H9 (cell line): ENCODE results near the gene ALDH1A1. TPM values are rescaled to one million over a fixed set of nuclear protein-coding genes. Genes with fewer than 3 reads are reported as not detected.

Experiments
- DNase-seq: peaks from one replicate; pipeline ENCODE4 v3.0.0-alpha.2; 2017
- H2AFZ ChIP-seq: one replicate; pipeline ENCODE4 v1.6.1; 2013; ENCODE audit warnings: mild to moderate bottlenecking, low read length, control low read depth, moderate library complexity
- H2AK5ac ChIP-seq: 2 replicates; pipeline ENCODE4 v1.6.1; 2013; ENCODE audit warnings: low read length, control low read depth, mixed read lengths; ENCODE audit not compliant: insufficient read length
- H2BK120ac ChIP-seq: one replicate; pipeline ENCODE4 v1.6.1; 2013; ENCODE audit warnings: low read depth, mild to moderate bottlenecking, low read length, control low read depth, inconsistent platforms; ENCODE audit not compliant: poor library complexity, severe bottlenecking
- H2BK12ac ChIP-seq: 2 replicates; pipeline ENCODE4 v1.6.1; 2013; ENCODE audit warnings: low read length, control low read depth, mixed read lengths, low read depth; ENCODE audit not compliant: insufficient read length
- H2BK15ac ChIP-seq: 2 replicates; pipeline ENCODE4 v1.6.1; 2013; ENCODE audit warnings: low read depth, low read length, control low read depth
- H2BK20ac ChIP-seq: one replicate; pipeline ENCODE4 v1.6.1; 2013; ENCODE audit warnings: low read depth, mild to moderate bottlenecking, low read length, control low read depth, inconsistent platforms; ENCODE audit not compliant: poor library complexity, severe bottlenecking
- H2BK5ac ChIP-seq: 2 replicates; pipeline ENCODE4 v1.6.1; 2013; ENCODE audit warnings: low read length, control low read depth, mixed read lengths; ENCODE audit not compliant: insufficient read length
- H3K14ac ChIP-seq: 2 replicates; pipeline ENCODE4 v1.6.1; 2013; ENCODE audit warnings: low read length, control low read depth; ENCODE audit not compliant: insufficient read depth
- H3K18ac ChIP-seq: 2 replicates; pipeline ENCODE4 v1.6.1; 2013; ENCODE audit warnings: low read depth, mild to moderate bottlenecking, mixed read lengths, low read length, control low read depth; ENCODE audit not compliant: insufficient read length
- H3K23ac ChIP-seq: 2 replicates; pipeline ENCODE4 v1.6.1; 2013; ENCODE audit warnings: low read length, control low read depth, mixed read lengths, low read depth; ENCODE audit not compliant: insufficient read length
- H3K23me2 ChIP-seq: 2 replicates; pipeline ENCODE4 v1.6.1; 2013; ENCODE audit warnings: low read depth, mild to moderate bottlenecking, mixed read lengths, low read length, control low read depth; ENCODE audit not compliant: insufficient read length, poor library complexity, severe bottlenecking
- H3K27ac ChIP-seq: 2 replicates; pipeline ENCODE4 v1.5.1; 2013; ENCODE audit warnings: low read length, control low read depth, mixed read lengths, low read depth; ENCODE audit not compliant: insufficient read length
- H3K27me3 ChIP-seq: 2 replicates; pipeline ENCODE4 v1.6.1; 2013; ENCODE audit warnings: low read length, control low read depth, inconsistent platforms; ENCODE audit not compliant: insufficient read depth
- H3K4ac ChIP-seq: 2 replicates; pipeline ENCODE4 v1.6.1; 2013; ENCODE audit warnings: low read depth, mild to moderate bottlenecking, control low read depth, inconsistent platforms, low read length, moderate library complexity
- H3K4me1 ChIP-seq: 2 replicates; pipeline ENCODE4 v1.6.1; 2013; ENCODE audit warnings: low read length, control low read depth, inconsistent platforms; ENCODE audit not compliant: insufficient read depth
- H3K4me2 ChIP-seq: 2 replicates; pipeline ENCODE4 v1.6.1; 2013; ENCODE audit warnings: low read length, control low read depth, mixed read lengths; ENCODE audit not compliant: insufficient read length, insufficient read depth
- H3K56ac ChIP-seq: 2 replicates; pipeline ENCODE4 v1.6.1; 2013; ENCODE audit warnings: low read depth, mild to moderate bottlenecking, mixed read lengths, low read length, control low read depth; ENCODE audit not compliant: insufficient read length
- H3K79me1 ChIP-seq: 2 replicates; pipeline ENCODE4 v1.6.1; 2013; ENCODE audit warnings: low read depth, mild to moderate bottlenecking, moderate library complexity, low read length, control low read depth, inconsistent platforms; ENCODE audit not compliant: insufficient read depth, poor library complexity, severe bottlenecking
- H3K79me2 ChIP-seq: 2 replicates; pipeline ENCODE4 v1.6.1; 2013; ENCODE audit warnings: low read length, control low read depth, inconsistent platforms; ENCODE audit not compliant: insufficient read depth
- H3K9ac ChIP-seq: 2 replicates; pipeline ENCODE4 v1.6.1; 2013; ENCODE audit warnings: low read length, control low read depth, mixed read lengths; ENCODE audit not compliant: insufficient read length; ENCODE audit errors: extremely low read depth
- H3K9me3 ChIP-seq: one replicate; pipeline ENCODE4 v1.6.1; 2013; ENCODE audit warnings: low read depth, low read length, inconsistent platforms; ENCODE audit not compliant: control insufficient read depth
- H3T11ph ChIP-seq: one replicate; pipeline ENCODE4 v1.6.1; 2013; ENCODE audit warnings: mild to moderate bottlenecking, low read length, control low read depth, inconsistent platforms
- H4K20me1 ChIP-seq: one replicate; pipeline ENCODE4 v1.6.1; 2013; ENCODE audit not compliant: control insufficient read depth, insufficient read length, insufficient read depth
- H4K5ac ChIP-seq: 2 replicates; pipeline ENCODE4 v1.6.1; 2013; ENCODE audit warnings: low read depth, mild to moderate bottlenecking, mixed read lengths, low read length, control low read depth; ENCODE audit not compliant: insufficient read length
- H4K8ac ChIP-seq: replicated peaks from 2 replicates; pipeline ENCODE4 v1.6.1; 2013; ENCODE audit warnings: low read length, control low read depth, mixed read lengths, low read depth; ENCODE audit not compliant: insufficient read length
- H4K91ac ChIP-seq: 2 replicates; pipeline ENCODE4 v1.6.1; 2013; ENCODE audit warnings: low read depth, mild to moderate bottlenecking, moderate library complexity, mixed read lengths, low read length, control low read depth; ENCODE audit not compliant: insufficient read length
- H3K27ac Mint-ChIP-seq, 3 experiments: 2 replicates in 2 of 3; 3 replicates in 1 of 3; pipeline ENCODE4 v1.8.0; 2020 to 2021; ENCODE audit warnings: mixed read lengths in 3 of 3, mild to moderate bottlenecking in 1 of 3, moderate library complexity in 1 of 3
- H3K27me3 Mint-ChIP-seq: 2 replicates; pipeline ENCODE4 v1.8.0; 2021; ENCODE audit warnings: low read depth, mild to moderate bottlenecking, moderate library complexity, mixed read lengths
- H3K36me3 Mint-ChIP-seq, 3 experiments: 2 replicates in 2 of 3; 3 replicates in 1 of 3; pipeline ENCODE4 v1.8.0; 2020 to 2021; ENCODE audit warnings: low read depth in 3 of 3, mixed read lengths in 3 of 3; ENCODE audit not compliant: insufficient read depth in 1 of 3
- H3K4me1 Mint-ChIP-seq, 2 experiments: 2 replicates each; pipeline ENCODE4 v1.8.0; 2020; ENCODE audit warnings: mixed read lengths in 2 of 2
- H3K4me3 Mint-ChIP-seq, 2 experiments: 2 replicates in 1 of 2; 3 replicates in 1 of 2; pipeline ENCODE4 v1.8.0; 2020 to 2021; ENCODE audit warnings: mild to moderate bottlenecking in 2 of 2, mixed read lengths in 2 of 2, moderate library complexity in 1 of 2
- H3K9me3 Mint-ChIP-seq, 2 experiments: 2 replicates in 1 of 2; 3 replicates in 1 of 2; pipeline ENCODE4 v1.8.0; 2020; ENCODE audit warnings: mild to moderate bottlenecking in 2 of 2, mixed read lengths in 2 of 2, moderate library complexity in 1 of 2
- total RNA-seq: library from RNA; stranded (reverse); gene quantifications from 2 replicates; pipeline ENCODE4 v1.2.1, GENCODE V29; 2021
- TF ChIP-seq, protein P1 (sequence below): fragments of 200-600 bp; sonication (generic); conservative IDR thresholded peaks from 3 replicates; pipeline ENCODE4 v1.8.0; 2021; ENCODE audit warnings: antibody characterized with exemption, mild to moderate bottlenecking

ALDH1A1 gene
- total RNA-seq, 1 experiment from 2014 or later, result 1.1 TPM

DNA sequence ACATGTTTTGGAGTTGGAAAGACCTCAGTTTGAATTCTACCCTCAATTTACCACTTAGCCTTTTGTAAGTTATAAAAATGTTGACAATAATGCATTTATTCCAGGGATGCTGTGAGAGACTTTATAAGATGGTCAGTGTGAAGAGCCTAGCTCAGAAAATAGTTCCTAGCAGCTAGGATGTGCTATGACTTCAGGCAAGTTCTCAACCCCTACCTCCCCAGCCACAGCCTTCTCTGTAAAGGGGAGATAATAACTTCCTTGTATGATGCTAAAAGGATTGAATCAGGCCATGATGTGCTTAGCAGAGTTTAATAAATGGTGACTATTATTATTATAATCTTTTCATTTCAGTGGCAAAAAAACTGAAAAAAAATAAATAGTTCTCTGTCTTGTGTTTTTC lies 77.6 kb downstream of the ALDH1A1 start:
- no peak overlapping the region for H3K4me3 Mint-ChIP-seq
- Histone ChIP-seq H4K20me1 (no peaks in the 10 kb centered on the region), H3K23ac (no peak overlapping the region), H3K4ac (no peak overlapping the region), H3K18ac (no peak overlapping the region), H2AK5ac (no peak overlapping the region), H3K14ac (no peak overlapping the region), H3K79me2 (no peaks in the 10 kb centered on the region), H2BK20ac (no peak overlapping the region), H2BK12ac (no peak overlapping the region), H4K5ac (no peak overlapping the region), H3K27me3 (no peaks in the 10 kb centered on the region), H4K91ac (no peak overlapping the region), H3K9ac (no peak overlapping the region), H3K9me3 (no peaks in the 10 kb centered on the region), H2BK15ac (no peak overlapping the region), H3K27ac (no peak overlapping the region), H2AFZ (no peak overlapping the region), H2BK120ac (no peak overlapping the region), H2BK5ac (no peak overlapping the region), H3K4me2 (no peak overlapping the region), H3T11ph (no peak overlapping the region), H3K23me2 (no peaks in the 10 kb centered on the region), H3K4me1 (no peaks in the 10 kb centered on the region), H3K56ac (no peak overlapping the region), H4K8ac (no peak overlapping the region), H3K79me1 (no peaks in the 10 kb centered on the region)
- no peaks in the 10 kb centered on the region for H3K27me3 Mint-ChIP-seq
- H3K27ac Mint-ChIP-seq, result no peak overlapping the region
- DNase-seq, result no peak
- H3K36me3 Mint-ChIP-seq, result no peaks in the 10 kb centered on the region
- peaks cover 5 to 13% of the 10 kb centered on the region in 2 experiments for H3K4me1 Mint-ChIP-seq
- peaks cover 0 to 3% of the 10 kb centered on the region in 2 experiments; a peak in 1 of 5 replicates for H3K9me3 Mint-ChIP-seq
- TF ChIP-seq, protein P1, sequence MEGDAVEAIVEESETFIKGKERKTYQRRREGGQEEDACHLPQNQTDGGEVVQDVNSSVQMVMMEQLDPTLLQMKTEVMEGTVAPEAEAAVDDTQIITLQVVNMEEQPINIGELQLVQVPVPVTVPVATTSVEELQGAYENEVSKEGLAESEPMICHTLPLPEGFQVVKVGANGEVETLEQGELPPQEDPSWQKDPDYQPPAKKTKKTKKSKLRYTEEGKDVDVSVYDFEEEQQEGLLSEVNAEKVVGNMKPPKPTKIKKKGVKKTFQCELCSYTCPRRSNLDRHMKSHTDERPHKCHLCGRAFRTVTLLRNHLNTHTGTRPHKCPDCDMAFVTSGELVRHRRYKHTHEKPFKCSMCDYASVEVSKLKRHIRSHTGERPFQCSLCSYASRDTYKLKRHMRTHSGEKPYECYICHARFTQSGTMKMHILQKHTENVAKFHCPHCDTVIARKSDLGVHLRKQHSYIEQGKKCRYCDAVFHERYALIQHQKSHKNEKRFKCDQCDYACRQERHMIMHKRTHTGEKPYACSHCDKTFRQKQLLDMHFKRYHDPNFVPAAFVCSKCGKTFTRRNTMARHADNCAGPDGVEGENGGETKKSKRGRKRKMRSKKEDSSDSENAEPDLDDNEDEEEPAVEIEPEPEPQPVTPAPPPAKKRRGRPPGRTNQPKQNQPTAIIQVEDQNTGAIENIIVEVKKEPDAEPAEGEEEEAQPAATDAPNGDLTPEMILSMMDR, result no peak
